Left lobe of liver (tissue), 1 donor: ENCODE measurements around the gene STX2. TPM values are rescaled to one million over a fixed set of nuclear protein-coding genes. Genes with fewer than 3 reads are reported as not detected.

Experiments
- total RNA-seq: library from RNA; stranded (reverse); gene quantifications from one replicate; pipeline ENCODE4 v1.2.1, GENCODE V29; 2021
- donor health status: DM: no; HTN: yes; CAD: no.

The STX2 gene
- total RNA-seq, 1 donor from 2014 or later: 8.1 TPM

Other genes with a start within 250 kb of the STX2 start
- not detected for gene RIMBP2, start 123.0 kb downstream of the STX2 start, total RNA-seq
- gene RAN, start 32.8 kb upstream of the STX2 start, total RNA-seq: 140 TPM
- 11.6 TPM for gene ADGRD1, start 114.7 kb upstream of the STX2 start, total RNA-seq